ENCODE data around the gene L3MBTL3. TPM values are rescaled to one million over a fixed set of nuclear protein-coding genes. Genes with fewer than 3 reads are reported as not detected.

L3MBTL3 gene
- polyA plus RNA-seq, 1 of the 3 experiments (the other 2 are of a cell fraction): 12.6 TPM

DNA sequence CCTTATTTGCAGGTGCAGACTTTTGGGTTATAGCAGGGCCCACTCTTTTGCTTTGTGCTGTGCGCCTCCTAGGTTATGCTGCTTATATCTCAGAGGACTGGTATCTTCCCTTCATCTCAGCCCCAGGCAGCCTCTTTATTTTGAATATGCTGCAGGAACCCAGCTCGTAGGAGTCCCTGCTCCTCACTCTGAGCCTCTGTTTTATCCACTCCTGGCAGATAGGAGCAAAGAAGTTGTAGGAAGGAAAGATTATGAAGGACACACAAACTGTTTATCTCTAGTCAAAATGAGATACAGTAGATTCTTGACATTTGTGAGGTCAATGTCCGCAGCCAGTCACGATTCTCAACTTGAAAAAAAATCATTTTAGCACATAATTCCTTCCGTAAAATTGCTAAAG lies 15.6 kb downstream of the L3MBTL3 start:
- H3K4me3 ChIP-seq (ENCODE audit: low read depth in 2 of 2, low read length in 1 of 2): no peak overlapping the region
- TF ChIP-seq, protein P1, sequence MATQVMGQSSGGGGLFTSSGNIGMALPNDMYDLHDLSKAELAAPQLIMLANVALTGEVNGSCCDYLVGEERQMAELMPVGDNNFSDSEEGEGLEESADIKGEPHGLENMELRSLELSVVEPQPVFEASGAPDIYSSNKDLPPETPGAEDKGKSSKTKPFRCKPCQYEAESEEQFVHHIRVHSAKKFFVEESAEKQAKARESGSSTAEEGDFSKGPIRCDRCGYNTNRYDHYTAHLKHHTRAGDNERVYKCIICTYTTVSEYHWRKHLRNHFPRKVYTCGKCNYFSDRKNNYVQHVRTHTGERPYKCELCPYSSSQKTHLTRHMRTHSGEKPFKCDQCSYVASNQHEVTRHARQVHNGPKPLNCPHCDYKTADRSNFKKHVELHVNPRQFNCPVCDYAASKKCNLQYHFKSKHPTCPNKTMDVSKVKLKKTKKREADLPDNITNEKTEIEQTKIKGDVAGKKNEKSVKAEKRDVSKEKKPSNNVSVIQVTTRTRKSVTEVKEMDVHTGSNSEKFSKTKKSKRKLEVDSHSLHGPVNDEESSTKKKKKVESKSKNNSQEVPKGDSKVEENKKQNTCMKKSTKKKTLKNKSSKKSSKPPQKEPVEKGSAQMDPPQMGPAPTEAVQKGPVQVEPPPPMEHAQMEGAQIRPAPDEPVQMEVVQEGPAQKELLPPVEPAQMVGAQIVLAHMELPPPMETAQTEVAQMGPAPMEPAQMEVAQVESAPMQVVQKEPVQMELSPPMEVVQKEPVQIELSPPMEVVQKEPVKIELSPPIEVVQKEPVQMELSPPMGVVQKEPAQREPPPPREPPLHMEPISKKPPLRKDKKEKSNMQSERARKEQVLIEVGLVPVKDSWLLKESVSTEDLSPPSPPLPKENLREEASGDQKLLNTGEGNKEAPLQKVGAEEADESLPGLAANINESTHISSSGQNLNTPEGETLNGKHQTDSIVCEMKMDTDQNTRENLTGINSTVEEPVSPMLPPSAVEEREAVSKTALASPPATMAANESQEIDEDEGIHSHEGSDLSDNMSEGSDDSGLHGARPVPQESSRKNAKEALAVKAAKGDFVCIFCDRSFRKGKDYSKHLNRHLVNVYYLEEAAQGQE (IDR thresholded peaks at IDR 0.05; ENCODE audit: low read depth, low read length): no peak
- no peak for TF ChIP-seq TEAD4 (IDR thresholded peaks at IDR 0.05; ENCODE audit: borderline replicate concordance, insufficient read depth)
- no peak overlapping the region for H3K9ac ChIP-seq
- ChIA-PET CTCF (interaction anchor here (3.8 kb wide), 1 partner anchor 13 kb away, joined by 15 read pairs; no protein-coding TSS in a partner anchor), POLR2A (no interaction called here)
- H2AFZ ChIP-seq (ENCODE audit: low read depth): no peak overlapping the region
- H3K9me3 ChIP-seq: no peaks in the 10 kb centered on the region
- peaks cover 0 to 20% of the 10 kb centered on the region in 2 experiments for H3K36me3 ChIP-seq (replicated peaks in 1 of 2; ENCODE audit: control insufficient read depth in 1 of 2, insufficient read depth in 2 of 2, low read length in 1 of 2)
- H4K20me1 ChIP-seq (ENCODE audit: insufficient read depth): peaks cover 22% of the 10 kb centered on the region; the same call in 1 of the 2 replicates
- peak overlapping the region in 1 of 2 experiments; percentile 32; a peak in 1 of 4 replicates for H3K27ac ChIP-seq (ENCODE audit: low read depth in 2 of 2, low read length in 1 of 2)
- H3K27me3 ChIP-seq (ENCODE audit: insufficient read depth): no peaks in the 10 kb centered on the region
- peaks cover 15% of the 10 kb centered on the region for H3F3A ChIP-seq (replicated peaks; ENCODE audit: insufficient read depth)
- H3K79me2 ChIP-seq (ENCODE audit: insufficient read depth): peaks cover 55% of the 10 kb centered on the region
- 0 out of 4 replicates have a peak, but pooled peaks cover 0 to 4% of the 10 kb centered on the region in 2 experiments for H3K4me1 ChIP-seq (ENCODE audit: control insufficient read depth in 1 of 2, insufficient read depth in 2 of 2, low read depth in 1 of 2, low read length in 1 of 2)
- 90% methylated on average over 5 of the region's 5 CpGs for WGBS (ENCODE audit: low lambda C conversion rate)
- DNase-seq: no peak
- no peaks in the 10 kb centered on the region for H3K9me2 ChIP-seq
- H3K4me2 ChIP-seq: no peak overlapping the region

DNA sequence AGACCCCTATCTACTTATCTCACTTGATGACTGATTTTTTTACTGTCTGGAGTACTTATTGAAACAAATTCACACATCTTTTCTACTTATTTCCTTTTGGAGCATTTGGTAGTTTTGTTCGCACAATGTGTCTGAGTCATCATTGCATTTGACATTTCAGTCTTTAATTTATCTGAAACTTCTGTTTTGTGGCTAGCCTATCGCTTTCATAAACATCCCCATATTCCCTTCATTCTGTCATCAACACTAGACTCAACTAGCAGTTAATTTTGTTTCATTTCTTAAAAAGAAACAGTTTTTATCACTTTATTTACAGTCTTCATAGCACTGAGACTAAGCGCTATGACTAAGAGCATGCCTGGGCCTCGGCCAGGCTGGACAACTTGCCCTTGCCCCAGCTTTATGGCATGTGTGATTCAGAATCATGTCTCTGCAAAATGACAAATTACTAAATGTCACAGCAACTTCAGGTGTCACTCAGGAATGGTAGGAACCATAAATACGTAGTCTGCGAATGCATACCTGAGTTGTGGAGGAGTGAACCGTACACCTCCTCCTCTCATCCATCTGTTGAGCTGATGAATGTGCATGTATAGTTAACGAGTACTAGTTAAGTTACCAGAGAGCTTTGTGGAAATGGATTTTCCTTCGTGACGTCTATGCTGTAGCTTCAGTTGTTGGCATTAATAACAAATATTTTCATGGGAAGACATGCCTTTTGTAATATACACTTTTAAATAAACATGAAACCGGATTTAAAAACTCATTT lies 16.2 kb downstream of the L3MBTL3 start:
- H3K4me3 ChIP-seq (ENCODE audit: low read depth in 2 of 2, low read length in 1 of 2): no peak overlapping the region
- H3K27ac ChIP-seq (ENCODE audit: low read depth in 2 of 2, low read length in 1 of 2): peak overlapping the region in 1 of 2 experiments; percentile 32; a peak in 1 of 4 replicates
- WGBS (ENCODE audit: low lambda C conversion rate): 76% methylated on average over 11 of the region's 11 CpGs
- H3K9me3 ChIP-seq: no peaks in the 10 kb centered on the region
- no peak overlapping the region for H3K9ac ChIP-seq
- no peak for DNase-seq
- ChIA-PET POLR2A (no interaction called here), CTCF (no interaction called here)
- peaks cover 22% of the 10 kb centered on the region; the same call in 1 of the 2 replicates for H4K20me1 ChIP-seq (ENCODE audit: insufficient read depth)
- peaks cover 54% of the 10 kb centered on the region for H3K79me2 ChIP-seq (ENCODE audit: insufficient read depth)
- peaks cover 15% of the 10 kb centered on the region for H3F3A ChIP-seq (replicated peaks; ENCODE audit: insufficient read depth)
- H3K4me2 ChIP-seq: no peak overlapping the region
- peaks cover 0 to 23% of the 10 kb centered on the region in 2 experiments for H3K36me3 ChIP-seq (replicated peaks in 1 of 2; ENCODE audit: control insufficient read depth in 1 of 2, insufficient read depth in 2 of 2, low read length in 1 of 2)
- no peaks in the 10 kb centered on the region for H3K9me2 ChIP-seq
- H3K27me3 ChIP-seq (ENCODE audit: insufficient read depth): no peaks in the 10 kb centered on the region
- H3K4me1 ChIP-seq (ENCODE audit: control insufficient read depth in 1 of 2, insufficient read depth in 2 of 2, low read depth in 1 of 2, low read length in 1 of 2): 0 out of 4 replicates have a peak, but pooled peaks cover 0 to 4% of the 10 kb centered on the region in 2 experiments
- no peak overlapping the region for H2AFZ ChIP-seq (ENCODE audit: low read depth)
- TF ChIP-seq, protein P2, sequence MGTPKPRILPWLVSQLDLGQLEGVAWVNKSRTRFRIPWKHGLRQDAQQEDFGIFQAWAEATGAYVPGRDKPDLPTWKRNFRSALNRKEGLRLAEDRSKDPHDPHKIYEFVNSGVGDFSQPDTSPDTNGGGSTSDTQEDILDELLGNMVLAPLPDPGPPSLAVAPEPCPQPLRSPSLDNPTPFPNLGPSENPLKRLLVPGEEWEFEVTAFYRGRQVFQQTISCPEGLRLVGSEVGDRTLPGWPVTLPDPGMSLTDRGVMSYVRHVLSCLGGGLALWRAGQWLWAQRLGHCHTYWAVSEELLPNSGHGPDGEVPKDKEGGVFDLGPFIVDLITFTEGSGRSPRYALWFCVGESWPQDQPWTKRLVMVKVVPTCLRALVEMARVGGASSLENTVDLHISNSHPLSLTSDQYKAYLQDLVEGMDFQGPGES (IDR thresholded peaks at IDR 0.05; ENCODE audit: low read depth, low read length): no peak
- TF ChIP-seq MEF2A (IDR thresholded peaks at IDR 0.05; ENCODE audit: borderline replicate concordance, low read depth) (no peak), YY1 (IDR thresholded peaks at IDR 0.05; ENCODE audit: low read depth) (no peak), CHD2 (IDR thresholded peaks at IDR 0.05; ENCODE audit: low read length, partially characterized antibody) (no peak), TAF1 (IDR thresholded peaks at IDR 0.05; ENCODE audit: borderline replicate concordance, low read depth, low read length) (no peak), POLR2AphosphoS5 (IDR thresholded peaks at IDR 0.05; ENCODE audit: low read depth, low read length) (no peak), RXRA (IDR thresholded peaks at IDR 0.05; ENCODE audit: borderline replicate concordance, low read depth) (no peak), GATA2 (CRISPR knock-in tag; IDR thresholded peaks at IDR 0.05) (no peak), NFIC (IDR thresholded peaks at IDR 0.05; ENCODE audit: borderline replicate concordance) (no peak), JUND (IDR thresholded peaks at IDR 0.05) (peak; percentile 45), SIN3A (IDR thresholded peaks at IDR 0.05; ENCODE audit: borderline replicate concordance, low read depth, low read length) (no peak), FOXM1 (IDR thresholded peaks at IDR 0.05; ENCODE audit: low read depth) (no peak)
- TF ChIP-seq, protein P3, sequence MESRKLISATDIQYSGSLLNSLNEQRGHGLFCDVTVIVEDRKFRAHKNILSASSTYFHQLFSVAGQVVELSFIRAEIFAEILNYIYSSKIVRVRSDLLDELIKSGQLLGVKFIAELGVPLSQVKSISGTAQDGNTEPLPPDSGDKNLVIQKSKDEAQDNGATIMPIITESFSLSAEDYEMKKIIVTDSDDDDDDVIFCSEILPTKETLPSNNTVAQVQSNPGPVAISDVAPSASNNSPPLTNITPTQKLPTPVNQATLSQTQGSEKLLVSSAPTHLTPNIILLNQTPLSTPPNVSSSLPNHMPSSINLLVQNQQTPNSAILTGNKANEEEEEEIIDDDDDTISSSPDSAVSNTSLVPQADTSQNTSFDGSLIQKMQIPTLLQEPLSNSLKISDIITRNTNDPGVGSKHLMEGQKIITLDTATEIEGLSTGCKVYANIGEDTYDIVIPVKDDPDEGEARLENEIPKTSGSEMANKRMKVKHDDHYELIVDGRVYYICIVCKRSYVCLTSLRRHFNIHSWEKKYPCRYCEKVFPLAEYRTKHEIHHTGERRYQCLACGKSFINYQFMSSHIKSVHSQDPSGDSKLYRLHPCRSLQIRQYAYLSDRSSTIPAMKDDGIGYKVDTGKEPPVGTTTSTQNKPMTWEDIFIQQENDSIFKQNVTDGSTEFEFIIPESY (IDR thresholded peaks at IDR 0.05; ENCODE audit: borderline replicate concordance, low read depth): no peak
- TF ChIP-seq, protein P4, sequence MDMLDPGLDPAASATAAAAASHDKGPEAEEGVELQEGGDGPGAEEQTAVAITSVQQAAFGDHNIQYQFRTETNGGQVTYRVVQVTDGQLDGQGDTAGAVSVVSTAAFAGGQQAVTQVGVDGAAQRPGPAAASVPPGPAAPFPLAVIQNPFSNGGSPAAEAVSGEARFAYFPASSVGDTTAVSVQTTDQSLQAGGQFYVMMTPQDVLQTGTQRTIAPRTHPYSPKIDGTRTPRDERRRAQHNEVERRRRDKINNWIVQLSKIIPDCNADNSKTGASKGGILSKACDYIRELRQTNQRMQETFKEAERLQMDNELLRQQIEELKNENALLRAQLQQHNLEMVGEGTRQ (IDR thresholded peaks at IDR 0.05; ENCODE audit: borderline replicate concordance, low read depth, low read length): no peak
- TF ChIP-seq, protein P5, sequence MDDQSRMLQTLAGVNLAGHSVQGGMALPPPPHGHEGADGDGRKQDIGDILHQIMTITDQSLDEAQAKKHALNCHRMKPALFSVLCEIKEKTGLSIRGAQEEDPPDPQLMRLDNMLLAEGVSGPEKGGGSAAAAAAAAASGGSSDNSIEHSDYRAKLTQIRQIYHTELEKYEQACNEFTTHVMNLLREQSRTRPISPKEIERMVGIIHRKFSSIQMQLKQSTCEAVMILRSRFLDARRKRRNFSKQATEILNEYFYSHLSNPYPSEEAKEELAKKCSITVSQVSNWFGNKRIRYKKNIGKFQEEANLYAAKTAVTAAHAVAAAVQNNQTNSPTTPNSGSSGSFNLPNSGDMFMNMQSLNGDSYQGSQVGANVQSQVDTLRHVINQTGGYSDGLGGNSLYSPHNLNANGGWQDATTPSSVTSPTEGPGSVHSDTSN (IDR thresholded peaks at IDR 0.05): peak; percentile 87

Measured in SK-N-SH (cell line).